GM18909 (cell line): Measurements from ENCODE around the gene ENHO.
"Not testable (repeated sequence)": the region's sequence is repeated elsewhere in the genome, so short reads cannot be mapped to it uniquely, and the experiment has no call there.

Source experiments
- ATAC-seq: cut with Tn5 transposase; IDR thresholded peaks from one replicate; pipeline ENCODE4 v1.9.1; 2021; ENCODE audit warnings: mild to moderate bottlenecking; ENCODE audit not compliant: unreplicated experiment, poor library complexity

Gene ENHO

GRCh38 chr9:34490360-34490759 lies 32.4 kb downstream of the ENHO start:
- no peak for ATAC-seq

GRCh38 chr9:34486572-34486971 lies 36.2 kb downstream of the ENHO start:
- no peak for ATAC-seq

- ATAC-seq: no peak
Observed at GRCh38 chr9:34485822-34486221, 37.0 kb downstream of the ENHO start.

GRCh38 chr9:34484678-34485077 lies 38.1 kb downstream of the ENHO start:
- ATAC-seq: no peak

- not testable (repeated sequence) for ATAC-seq
Observed at GRCh38 chr9:34482746-34483145, 40.0 kb downstream of the ENHO start.

GRCh38 chr9:34481620-34482019 lies 41.2 kb downstream of the ENHO start:
- ATAC-seq: not testable (repeated sequence)

- no peak for ATAC-seq
Observed at GRCh38 chr9:34479431-34479866, 43.3 kb downstream of the ENHO start.

GRCh38 chr9:34477541-34477940 lies 45.2 kb downstream of the ENHO start:
- ATAC-seq: no peak

- no peak for ATAC-seq
Observed at GRCh38 chr9:34475097-34475496, 47.7 kb downstream of the ENHO start.
